HEK293 (cell line): ENCODE measurements around the gene DDIT4.

ENCODE experiments used
- EGR2 ChIP-seq: fragments of 450-650 bp; formaldehyde crosslinking; IDR thresholded peaks from 2 replicates; pipeline ENCODE4 v1.5.1; 2016; ENCODE audit warnings: low read depth, missing biosample characterization, missing genetic modification characterization
- GLIS1 ChIP-seq: fragments of 450-650 bp; formaldehyde crosslinking; IDR thresholded peaks from 2 replicates; pipeline ENCODE4 v1.5.1; 2016; ENCODE audit warnings: missing biosample characterization, missing genetic modification characterization
- GLIS2 ChIP-seq: fragments of 450-650 bp; formaldehyde crosslinking; IDR thresholded peaks from 2 replicates; pipeline ENCODE4 v1.5.1; 2016; ENCODE audit warnings: missing biosample characterization, missing genetic modification characterization
- KLF7 ChIP-seq: fragments of 450-650 bp; formaldehyde crosslinking; IDR thresholded peaks from 2 replicates; pipeline ENCODE4 v1.5.1; 2016; ENCODE audit warnings: missing biosample characterization, missing genetic modification characterization, borderline replicate concordance
- MYNN ChIP-seq: fragments of 450-650 bp; formaldehyde crosslinking; IDR thresholded peaks from 2 replicates; pipeline ENCODE4 v1.5.1; 2016; ENCODE audit warnings: missing biosample characterization, missing genetic modification characterization, borderline replicate concordance
- MZF1 ChIP-seq: fragments of 450-650 bp; formaldehyde crosslinking; IDR thresholded peaks from 2 replicates; pipeline ENCODE4 v1.5.1; 2017; ENCODE audit warnings: missing biosample characterization, missing genetic modification characterization, borderline replicate concordance
- OVOL3 ChIP-seq: fragments of 450-650 bp; formaldehyde crosslinking; IDR thresholded peaks from 2 replicates; pipeline ENCODE4 v1.5.1; 2016; ENCODE audit warnings: missing biosample characterization, missing genetic modification characterization
- PRDM1 ChIP-seq: fragments of 450-650 bp; formaldehyde crosslinking; IDR thresholded peaks from 2 replicates; pipeline ENCODE4; 2016; ENCODE audit warnings: missing biosample characterization, missing genetic modification characterization
- RBAK ChIP-seq: fragments of 450-650 bp; formaldehyde crosslinking; IDR thresholded peaks from 2 replicates; pipeline ENCODE4 v1.5.1; 2016; ENCODE audit warnings: missing biosample characterization, missing genetic modification characterization
- SP2 ChIP-seq: fragments of 450-650 bp; formaldehyde crosslinking; IDR thresholded peaks from 2 replicates; pipeline ENCODE4 v1.5.1; 2016; ENCODE audit warnings: missing biosample characterization, missing genetic modification characterization
- SP3 ChIP-seq: fragments of 450-650 bp; formaldehyde crosslinking; IDR thresholded peaks from 2 replicates; pipeline ENCODE4 v1.5.1; 2016; ENCODE audit warnings: missing biosample characterization, missing genetic modification characterization
- YY1 ChIP-seq: fragments of 450-650 bp; formaldehyde crosslinking; IDR thresholded peaks from 2 replicates; pipeline ENCODE4 v1.5.1; 2018; ENCODE audit warnings: missing biosample characterization, missing genetic modification characterization
- ZBTB1 ChIP-seq: fragments of 450-650 bp; formaldehyde crosslinking; IDR thresholded peaks from 2 replicates; pipeline ENCODE4 v1.5.1; 2016; ENCODE audit warnings: missing biosample characterization, missing genetic modification characterization
- ZBTB17 ChIP-seq: fragments of 450-650 bp; formaldehyde crosslinking; IDR thresholded peaks from 2 replicates; pipeline ENCODE4 v1.5.1; 2016; ENCODE audit warnings: missing biosample characterization, missing genetic modification characterization
- ZBTB8A ChIP-seq: fragments of 450-650 bp; formaldehyde crosslinking; IDR thresholded peaks from 2 replicates; pipeline ENCODE4 v1.5.1; 2016; ENCODE audit warnings: missing biosample characterization, missing genetic modification characterization
- ZNF140 ChIP-seq: fragments of 450-650 bp; formaldehyde crosslinking; IDR thresholded peaks from 2 replicates; pipeline ENCODE4 v1.5.1; 2016; ENCODE audit warnings: missing biosample characterization, missing genetic modification characterization
- ZNF146 ChIP-seq: fragments of 450-650 bp; formaldehyde crosslinking; IDR thresholded peaks from 2 replicates; pipeline ENCODE4 v1.5.1; 2016; ENCODE audit warnings: missing biosample characterization, missing genetic modification characterization
- ZNF175 ChIP-seq: fragments of 450-650 bp; formaldehyde crosslinking; IDR thresholded peaks from 2 replicates; pipeline ENCODE4 v1.5.1; 2016; ENCODE audit warnings: missing biosample characterization, missing genetic modification characterization
- ZNF184 ChIP-seq: fragments of 450-650 bp; IDR thresholded peaks from 2 replicates; pipeline ENCODE4 v1.5.1; 2018; ENCODE audit warnings: missing biosample characterization, mild to moderate bottlenecking, missing genetic modification characterization
- ZNF24 ChIP-seq: fragments of 450-650 bp; formaldehyde crosslinking; IDR thresholded peaks from 2 replicates; pipeline ENCODE4 v1.5.1; 2016; ENCODE audit warnings: missing biosample characterization, missing genetic modification characterization
- ZNF248 ChIP-seq: fragments of 450-650 bp; formaldehyde crosslinking; IDR thresholded peaks from 2 replicates; pipeline ENCODE4 v1.5.1; 2017; ENCODE audit warnings: missing biosample characterization, missing genetic modification characterization
- ZNF292 ChIP-seq: fragments of 450-650 bp; formaldehyde crosslinking; IDR thresholded peaks from 2 replicates; pipeline ENCODE4 v1.5.1; 2016; ENCODE audit warnings: low read depth, missing biosample characterization, missing genetic modification characterization, borderline replicate concordance
- ZNF391 ChIP-seq: fragments of 450-650 bp; formaldehyde crosslinking; IDR thresholded peaks from 2 replicates; pipeline ENCODE4 v1.5.1; 2016; ENCODE audit warnings: low read depth, missing biosample characterization, missing genetic modification characterization, borderline replicate concordance
- ZNF433 ChIP-seq: fragments of 450-650 bp; formaldehyde crosslinking; IDR thresholded peaks from 2 replicates; pipeline ENCODE4 v1.5.1; 2016; ENCODE audit warnings: missing biosample characterization, missing genetic modification characterization, low read depth
- ZNF544 ChIP-seq: fragments of 450-650 bp; formaldehyde crosslinking; IDR thresholded peaks from 2 replicates; pipeline ENCODE4 v1.5.0; 2017; ENCODE audit warnings: missing biosample characterization, missing genetic modification characterization
- ZNF558 ChIP-seq: fragments of 450-650 bp; formaldehyde crosslinking; IDR thresholded peaks from 2 replicates; pipeline ENCODE4 v1.5.1; 2016; ENCODE audit warnings: missing biosample characterization, missing genetic modification characterization
- ZNF561 ChIP-seq: fragments of 450-650 bp; IDR thresholded peaks from 2 replicates; pipeline ENCODE4 v1.5.1; 2018; ENCODE audit warnings: missing biosample characterization, missing genetic modification characterization, borderline replicate concordance
- ZNF596 ChIP-seq: fragments of 450-650 bp; IDR thresholded peaks from 2 replicates; pipeline ENCODE4 v1.5.0; 2018; ENCODE audit warnings: missing biosample characterization, mild to moderate bottlenecking, missing genetic modification characterization, moderate library complexity
- ZNF610 ChIP-seq: fragments of 450-650 bp; formaldehyde crosslinking; IDR thresholded peaks from 2 replicates; pipeline ENCODE4 v1.5.1; 2016; ENCODE audit warnings: missing biosample characterization, missing genetic modification characterization, borderline replicate concordance
- ZNF658 ChIP-seq: fragments of 450-650 bp; formaldehyde crosslinking; IDR thresholded peaks from 2 replicates; pipeline ENCODE4; 2016; ENCODE audit warnings: missing biosample characterization, missing genetic modification characterization
- ZNF670 ChIP-seq: fragments of 450-650 bp; formaldehyde crosslinking; IDR thresholded peaks from 2 replicates; pipeline ENCODE4 v1.5.1; 2016; ENCODE audit warnings: missing biosample characterization, missing genetic modification characterization, low read depth
- ZNF843 ChIP-seq: fragments of 450-650 bp; formaldehyde crosslinking; IDR thresholded peaks from 2 replicates; pipeline ENCODE4 v1.5.1; 2016; ENCODE audit warnings: missing biosample characterization, missing genetic modification characterization
- ZSCAN30 ChIP-seq: fragments of 450-650 bp; IDR thresholded peaks from 2 replicates; pipeline ENCODE4 v1.5.1; 2018; ENCODE audit warnings: missing biosample characterization, mild to moderate bottlenecking, missing genetic modification characterization, moderate library complexity
- ZXDB ChIP-seq: fragments of 450-650 bp; formaldehyde crosslinking; IDR thresholded peaks from 2 replicates; pipeline ENCODE4 v1.5.1; 2016; ENCODE audit warnings: missing biosample characterization, missing genetic modification characterization
- TF ChIP-seq, protein P1 (sequence below): fragments of 450-650 bp; formaldehyde crosslinking; IDR thresholded peaks from 2 replicates; pipeline ENCODE4 v1.5.1; 2016; ENCODE audit warnings: missing biosample characterization, missing genetic modification characterization, low read depth
- TF ChIP-seq, protein P2 (sequence below): fragments of 450-650 bp; formaldehyde crosslinking; conservative IDR thresholded peaks from 2 replicates; pipeline ENCODE4 v1.5.1; 2016; ENCODE audit warnings: low read depth, missing biosample characterization, missing genetic modification characterization
- TF ChIP-seq, protein P3 (sequence below): fragments of 450-650 bp; formaldehyde crosslinking; IDR thresholded peaks from 2 replicates; pipeline ENCODE4 v1.5.1; 2016; ENCODE audit warnings: missing biosample characterization, missing genetic modification characterization

The DDIT4 gene

DNA sequence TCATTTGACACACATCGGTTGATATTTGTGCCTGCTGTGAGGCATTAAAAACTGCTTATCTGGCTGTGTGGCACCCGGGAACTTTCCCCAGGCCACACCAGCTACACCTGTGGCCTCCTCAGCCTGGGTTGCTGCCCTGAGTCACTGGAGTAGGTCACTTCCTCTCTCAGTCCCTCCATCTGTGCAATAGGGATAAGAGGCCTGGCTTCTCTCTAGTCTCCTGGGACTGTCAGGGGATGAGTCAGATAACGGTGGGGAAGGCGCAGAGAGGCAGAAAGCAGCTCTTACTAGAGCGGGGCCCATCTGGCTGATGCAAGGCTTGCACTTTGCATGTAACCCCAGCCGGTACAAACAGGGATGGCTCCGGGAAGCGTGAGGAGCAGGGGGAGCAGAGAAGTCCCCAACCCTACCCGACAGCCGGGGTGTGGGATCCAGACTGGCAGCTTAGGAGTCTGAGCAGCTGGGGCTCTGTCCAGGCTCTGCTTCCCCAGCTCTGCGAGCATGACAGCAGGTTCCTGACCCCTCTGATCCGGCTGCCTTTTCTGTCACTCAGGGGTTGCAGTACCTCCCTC, 47.0 kb downstream of the DDIT4 start (continued):
- TF ChIP-seq ZBTB17 (tag by site-specific recombination) (peak; percentile 98), ZNF544 (no peak), ZNF140 (tag by site-specific recombination) (no peak), ZBTB8A (peak; percentile 86), SP2 (tag by site-specific recombination) (peak; percentile 43), ZXDB (peak; percentile 82), ZNF175 (no peak), ZNF658 (tag by site-specific recombination) (no peak), GLIS2 (tag by site-specific recombination) (0 out of 2 replicates have a peak, but pooled peaks have one; percentile 35), KLF7 (peak; percentile 76; the same call in 1 of the 2 replicates), ZBTB1 (0 out of 2 replicates have a peak, but pooled peaks have one; percentile 84), ZNF184 (tag by site-specific recombination) (peak; percentile 54; the same call in 1 of the 2 replicates), ZNF610 (tag by site-specific recombination) (peak; percentile 86; the same call in 1 of the 2 replicates), ZNF561 (peak; percentile 92; the same call in 1 of the 2 replicates), ZNF391 (tag by site-specific recombination) (peak; percentile 82; the same call in 1 of the 2 replicates), ZNF433 (tag by site-specific recombination) (no peak), EGR2 (tag by site-specific recombination) (no peak), ZNF843 (tag by site-specific recombination) (peak; percentile 87), MZF1 (tag by site-specific recombination) (peak; percentile 99), ZNF146 (no peak), PRDM1 (tag by site-specific recombination) (peak; percentile 88), ZNF292 (tag by site-specific recombination) (no peak), OVOL3 (tag by site-specific recombination) (peak; percentile 99), ZNF248 (tag by site-specific recombination) (no peak), SP3 (tag by site-specific recombination) (peak; percentile 54), ZSCAN30 (tag by site-specific recombination) (peak; percentile 98), ZNF670 (tag by site-specific recombination) (no peak), GLIS1 (tag by site-specific recombination) (peak; percentile 83), YY1 (tag by site-specific recombination) (no peak), RBAK (no peak), ZNF24 (tag by site-specific recombination) (peak; percentile 97), MYNN (tag by site-specific recombination) (peak; percentile 55; the same call in 1 of the 2 replicates), ZNF596 (tag by site-specific recombination) (peak; percentile 69; the same call in 1 of the 2 replicates), ZNF558 (tag by site-specific recombination) (peak; percentile 77)
- TF ChIP-seq, protein P1, sequence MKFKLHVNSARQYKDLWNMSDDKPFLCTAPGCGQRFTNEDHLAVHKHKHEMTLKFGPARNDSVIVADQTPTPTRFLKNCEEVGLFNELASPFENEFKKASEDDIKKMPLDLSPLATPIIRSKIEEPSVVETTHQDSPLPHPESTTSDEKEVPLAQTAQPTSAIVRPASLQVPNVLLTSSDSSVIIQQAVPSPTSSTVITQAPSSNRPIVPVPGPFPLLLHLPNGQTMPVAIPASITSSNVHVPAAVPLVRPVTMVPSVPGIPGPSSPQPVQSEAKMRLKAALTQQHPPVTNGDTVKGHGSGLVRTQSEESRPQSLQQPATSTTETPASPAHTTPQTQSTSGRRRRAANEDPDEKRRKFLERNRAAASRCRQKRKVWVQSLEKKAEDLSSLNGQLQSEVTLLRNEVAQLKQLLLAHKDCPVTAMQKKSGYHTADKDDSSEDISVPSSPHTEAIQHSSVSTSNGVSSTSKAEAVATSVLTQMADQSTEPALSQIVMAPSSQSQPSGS (tag by site-specific recombination) = peak; percentile 73
- TF ChIP-seq, protein P2, sequence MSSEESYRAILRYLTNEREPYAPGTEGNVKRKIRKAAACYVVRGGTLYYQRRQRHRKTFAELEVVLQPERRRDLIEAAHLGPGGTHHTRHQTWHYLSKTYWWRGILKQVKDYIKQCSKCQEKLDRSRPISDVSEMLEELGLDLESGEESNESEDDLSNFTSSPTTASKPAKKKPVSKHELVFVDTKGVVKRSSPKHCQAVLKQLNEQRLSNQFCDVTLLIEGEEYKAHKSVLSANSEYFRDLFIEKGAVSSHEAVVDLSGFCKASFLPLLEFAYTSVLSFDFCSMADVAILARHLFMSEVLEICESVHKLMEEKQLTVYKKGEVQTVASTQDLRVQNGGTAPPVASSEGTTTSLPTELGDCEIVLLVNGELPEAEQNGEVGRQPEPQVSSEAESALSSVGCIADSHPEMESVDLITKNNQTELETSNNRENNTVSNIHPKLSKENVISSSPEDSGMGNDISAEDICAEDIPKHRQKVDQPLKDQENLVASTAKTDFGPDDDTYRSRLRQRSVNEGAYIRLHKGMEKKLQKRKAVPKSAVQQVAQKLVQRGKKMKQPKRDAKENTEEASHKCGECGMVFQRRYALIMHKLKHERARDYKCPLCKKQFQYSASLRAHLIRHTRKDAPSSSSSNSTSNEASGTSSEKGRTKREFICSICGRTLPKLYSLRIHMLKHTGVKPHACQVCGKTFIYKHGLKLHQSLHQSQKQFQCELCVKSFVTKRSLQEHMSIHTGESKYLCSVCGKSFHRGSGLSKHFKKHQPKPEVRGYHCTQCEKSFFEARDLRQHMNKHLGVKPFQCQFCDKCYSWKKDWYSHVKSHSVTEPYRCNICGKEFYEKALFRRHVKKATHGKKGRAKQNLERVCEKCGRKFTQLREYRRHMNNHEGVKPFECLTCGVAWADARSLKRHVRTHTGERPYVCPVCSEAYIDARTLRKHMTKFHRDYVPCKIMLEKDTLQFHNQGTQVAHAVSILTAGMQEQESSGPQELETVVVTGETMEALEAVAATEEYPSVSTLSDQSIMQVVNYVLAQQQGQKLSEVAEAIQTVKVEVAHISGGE = peak; percentile 75
- TF ChIP-seq, protein P3, sequence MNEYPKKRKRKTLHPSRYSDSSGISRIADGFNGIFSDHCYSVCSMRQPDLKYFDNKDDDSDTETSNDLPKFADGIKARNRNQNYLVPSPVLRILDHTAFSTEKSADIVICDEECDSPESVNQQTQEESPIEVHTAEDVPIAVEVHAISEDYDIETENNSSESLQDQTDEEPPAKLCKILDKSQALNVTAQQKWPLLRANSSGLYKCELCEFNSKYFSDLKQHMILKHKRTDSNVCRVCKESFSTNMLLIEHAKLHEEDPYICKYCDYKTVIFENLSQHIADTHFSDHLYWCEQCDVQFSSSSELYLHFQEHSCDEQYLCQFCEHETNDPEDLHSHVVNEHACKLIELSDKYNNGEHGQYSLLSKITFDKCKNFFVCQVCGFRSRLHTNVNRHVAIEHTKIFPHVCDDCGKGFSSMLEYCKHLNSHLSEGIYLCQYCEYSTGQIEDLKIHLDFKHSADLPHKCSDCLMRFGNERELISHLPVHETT (tag by site-specific recombination) = peak; percentile 87
